HUES6 (cell line): Measurements from ENCODE around the gene IFITM2.
"Not testable (repeated sequence)": the region's sequence is repeated elsewhere in the genome, so short reads cannot be mapped to it uniquely, and the experiment has no call there.

Source experiments
- H3K27ac ChIP-seq: 2 replicates; pipeline ENCODE4 v1.7.0; 2013; ENCODE audit warnings: low read depth, mild to moderate bottlenecking, low read length, inconsistent platforms
- H3K27me3 ChIP-seq: 2 replicates; pipeline ENCODE4 v1.6.1; 2013; ENCODE audit warnings: low read length; ENCODE audit not compliant: control insufficient read depth, insufficient read depth
- H3K36me3 ChIP-seq: 2 replicates; pipeline ENCODE4 v1.6.1; 2013; ENCODE audit warnings: low read length; ENCODE audit not compliant: control insufficient read depth, insufficient read depth
- H3K4me1 ChIP-seq: 2 replicates; pipeline ENCODE4 v1.6.1; 2013; ENCODE audit warnings: low read length; ENCODE audit not compliant: control insufficient read depth, insufficient read depth
- H3K4me3 ChIP-seq: 2 replicates; pipeline ENCODE4 v1.5.1; 2013; ENCODE audit warnings: low read depth, low read length
- H3K9ac ChIP-seq: one replicate; pipeline ENCODE4 v1.6.1; 2013; ENCODE audit warnings: mild to moderate bottlenecking, low read length
- H3K9me3 ChIP-seq: 2 replicates; pipeline ENCODE4 v1.6.1; 2013; ENCODE audit warnings: low read depth, low read length; ENCODE audit not compliant: control insufficient read depth, insufficient read depth

Gene IFITM2

GRCh38 chr11:331358-332060 lies 23.9 kb downstream of the IFITM2 start:
- Histone ChIP-seq H3K9ac (no peak overlapping the region), H3K36me3 (0 out of 2 replicates have a peak, but pooled peaks cover 5% of the 10 kb centered on the region), H3K4me3 (no peak overlapping the region), H3K27ac (no peak overlapping the region), H3K4me1 (peaks cover 28% of the 10 kb centered on the region), H3K27me3 (no peaks in the 10 kb centered on the region), H3K9me3 (peaks cover 12% of the 10 kb centered on the region)

DNA sequence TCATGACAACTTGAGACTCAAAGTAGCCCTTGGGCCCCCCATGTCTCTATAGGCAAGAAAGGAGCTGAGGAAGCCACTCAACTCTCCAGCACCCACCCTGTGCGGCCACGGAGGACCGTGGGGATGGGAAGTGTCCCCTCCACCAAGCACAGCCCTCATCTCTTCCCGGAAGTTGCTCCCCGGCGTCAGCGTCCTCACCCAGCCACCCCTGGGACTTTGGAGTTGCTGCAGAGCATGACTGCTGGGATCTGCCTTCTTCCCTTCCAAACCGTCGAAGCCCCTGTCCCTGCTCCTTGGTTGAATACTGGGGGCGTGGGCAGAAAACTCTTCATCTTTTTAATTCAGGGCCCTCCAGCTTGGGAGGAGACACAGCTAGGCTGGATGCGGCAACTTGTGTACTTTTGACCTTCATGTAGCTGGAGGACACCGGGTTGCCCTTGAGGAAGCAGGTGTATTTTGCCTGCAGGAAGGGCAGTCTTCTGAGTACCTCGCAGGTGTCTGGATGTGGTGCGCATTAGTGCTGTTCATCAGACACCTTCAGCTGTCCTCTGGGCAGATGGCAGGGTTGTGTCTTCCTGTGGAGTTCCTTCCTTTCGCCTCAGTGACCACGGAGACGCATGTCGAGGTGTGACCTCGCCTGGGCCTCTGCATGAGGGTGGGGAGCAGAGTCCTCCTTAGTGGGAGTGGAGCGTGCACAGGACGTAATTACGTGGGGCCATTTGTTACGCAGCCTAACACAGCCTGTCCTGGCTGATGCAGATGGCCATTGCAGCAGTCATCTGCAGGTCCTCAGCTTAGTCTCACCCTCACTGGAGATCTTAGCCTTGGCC lies 25.2 kb downstream of the IFITM2 start:
- H3K4me3 ChIP-seq = no peak overlapping the region; the same call in 1 of the 2 replicates
- peak overlapping the region; percentile 67; the same call in 1 of the 2 replicates for H3K27ac ChIP-seq
- no peaks in the 10 kb centered on the region for H3K27me3 ChIP-seq
- H3K9me3 ChIP-seq = peaks cover 12% of the 10 kb centered on the region
- 0 out of 2 replicates have a peak, but pooled peaks cover 5% of the 10 kb centered on the region for H3K36me3 ChIP-seq
- no peak overlapping the region for H3K9ac ChIP-seq
- H3K4me1 ChIP-seq = peaks cover 31% of the 10 kb centered on the region

DNA sequence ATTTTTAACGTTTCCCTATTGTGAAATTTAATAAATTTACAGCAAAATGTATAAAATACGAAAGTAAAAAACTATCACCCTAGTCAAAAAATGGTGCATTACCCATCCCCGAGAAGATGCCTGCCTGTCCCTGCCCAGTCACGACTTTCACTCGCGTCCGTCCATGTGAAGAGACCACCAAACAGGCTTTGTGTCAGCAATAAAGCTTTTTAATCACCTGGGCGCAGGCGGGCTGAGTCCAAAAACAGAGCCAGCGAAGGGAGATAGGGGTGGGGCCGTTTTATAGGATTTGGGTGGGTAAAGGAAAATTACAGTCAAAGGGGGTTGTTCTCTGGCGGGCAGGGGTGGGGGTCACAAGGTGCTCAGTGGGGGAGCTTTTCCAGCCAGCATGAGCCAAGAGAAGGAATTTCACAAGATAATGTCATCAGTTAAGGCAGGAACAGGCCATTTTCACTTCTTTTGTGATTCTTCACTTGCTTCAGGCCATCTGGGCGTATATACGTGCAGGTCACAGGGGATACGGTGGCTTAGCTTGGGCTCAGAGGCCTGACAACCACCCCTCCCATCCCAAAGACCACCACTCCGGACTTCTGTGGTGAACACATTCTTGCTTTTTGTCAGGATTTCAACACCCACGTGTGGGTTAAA lies 26.1 kb downstream of the IFITM2 start:
- H3K27me3 ChIP-seq, H3K36me3 ChIP-seq: not testable (repeated sequence)
- Histone ChIP-seq H3K4me3 (peak overlapping the region; percentile 46; the same call in 1 of the 2 replicates), H3K27ac (peak overlapping the region; percentile 78), H3K9me3 (peaks cover 12% of the 10 kb centered on the region), H3K9ac (peak overlapping the region; percentile 76), H3K4me1 (peaks cover 31% of the 10 kb centered on the region)

DNA sequence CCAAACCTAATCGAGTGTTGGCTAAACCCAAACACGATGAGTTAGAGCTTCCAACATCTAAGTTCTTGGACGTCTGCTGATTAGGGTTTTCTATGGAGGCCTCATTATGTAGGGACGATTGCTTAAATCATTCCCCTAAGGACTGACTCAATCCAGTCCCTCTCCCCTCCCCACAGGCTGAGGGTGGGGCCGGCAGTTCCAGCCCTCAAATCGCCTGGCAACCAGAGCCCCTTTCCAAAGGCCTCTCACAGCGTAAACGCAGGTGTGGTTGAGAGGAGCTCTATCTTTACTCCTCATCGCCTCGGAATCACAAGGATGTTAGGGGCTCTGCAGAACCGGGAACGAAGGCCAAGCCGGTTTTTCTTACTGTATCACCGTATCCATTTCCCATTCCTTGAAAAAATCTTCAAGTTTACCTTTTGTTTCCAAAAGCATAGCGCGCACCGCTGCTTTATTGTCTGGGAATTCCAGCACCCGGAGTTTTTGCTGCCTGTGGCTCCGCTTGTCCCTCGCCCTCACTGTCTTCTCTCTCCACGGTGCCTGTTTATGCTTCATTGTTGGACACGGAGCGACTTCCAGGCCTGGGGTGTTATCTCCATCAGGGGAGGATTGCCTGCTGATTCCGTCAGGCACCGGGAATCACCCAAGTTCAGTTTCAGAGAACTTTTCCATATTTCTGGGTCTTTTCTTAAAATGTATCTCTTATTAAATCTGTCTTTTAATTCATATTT lies 26.8 kb downstream of the IFITM2 start:
- Histone ChIP-seq H3K9me3 (peaks cover 12% of the 10 kb centered on the region), H3K4me1 (peaks cover 31% of the 10 kb centered on the region), H3K9ac (peak overlapping the region; percentile 76), H3K4me3 (peak overlapping the region; percentile 46), H3K27me3 (no peaks in the 10 kb centered on the region), H3K36me3 (0 out of 2 replicates have a peak, but pooled peaks cover 5% of the 10 kb centered on the region), H3K27ac (peak overlapping the region; percentile 78)

GRCh38 chr11:335779-336658 lies 28.4 kb downstream of the IFITM2 start:
- peak overlapping the region; percentile 61; the same call in 1 of the 2 replicates for H3K27ac ChIP-seq
- 0 out of 2 replicates have a peak, but pooled peaks cover 5% of the 10 kb centered on the region for H3K36me3 ChIP-seq
- H3K4me3 ChIP-seq = no peak overlapping the region
- no peaks in the 10 kb centered on the region for H3K27me3 ChIP-seq
- H3K9ac ChIP-seq = peak overlapping the region; percentile 65
- H3K9me3 ChIP-seq = peaks cover 12% of the 10 kb centered on the region
- peaks cover 38% of the 10 kb centered on the region for H3K4me1 ChIP-seq

GRCh38 chr11:336659-337198 lies 29.1 kb downstream of the IFITM2 start:
- Histone ChIP-seq H3K9ac (peak overlapping the region; percentile 65), H3K27ac (peak overlapping the region; percentile 61; the same call in 1 of the 2 replicates), H3K4me1 (peaks cover 44% of the 10 kb centered on the region), H3K4me3 (no peak overlapping the region), H3K27me3 (no peaks in the 10 kb centered on the region), H3K9me3 (peaks cover 11% of the 10 kb centered on the region), H3K36me3 (0 out of 2 replicates have a peak, but pooled peaks cover 5% of the 10 kb centered on the region)

DNA sequence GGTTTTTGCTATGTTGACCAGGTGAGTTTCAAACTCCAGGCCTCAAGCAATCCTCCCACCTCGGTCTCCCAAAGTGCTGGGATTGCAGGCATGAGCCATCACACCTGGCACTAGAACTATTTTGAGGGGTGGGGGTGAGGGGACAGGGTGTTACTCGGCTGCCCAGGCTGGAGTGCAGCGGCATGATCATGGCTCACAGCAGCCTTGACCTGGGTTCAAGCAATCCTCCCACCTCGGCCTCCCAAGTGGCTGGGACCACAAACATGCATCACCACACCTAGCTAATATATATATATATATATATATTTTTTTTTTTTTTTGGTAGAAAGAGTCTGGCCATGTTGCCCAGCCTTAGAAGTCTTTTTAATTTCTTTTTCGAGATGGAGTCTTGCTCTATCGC lies 30.1 kb downstream of the IFITM2 start:
- H3K36me3 ChIP-seq = 0 out of 2 replicates have a peak, but pooled peaks cover 5% of the 10 kb centered on the region
- H3K4me3 ChIP-seq = no peak overlapping the region
- no peak overlapping the region for H3K27ac ChIP-seq
- H3K4me1 ChIP-seq = peaks cover 53% of the 10 kb centered on the region
- peaks cover 7% of the 10 kb centered on the region for H3K9me3 ChIP-seq
- H3K9ac ChIP-seq = no peak overlapping the region
- no peaks in the 10 kb centered on the region for H3K27me3 ChIP-seq

- H3K4me3 ChIP-seq = no peak overlapping the region
- no peaks in the 10 kb centered on the region for H3K27me3 ChIP-seq
- peak overlapping the region; percentile 91 for H3K27ac ChIP-seq
- no peaks in the 10 kb centered on the region for H3K36me3 ChIP-seq
- peak overlapping the region; percentile 61 for H3K9ac ChIP-seq
- 0 out of 2 replicates have a peak, but pooled peaks cover 4% of the 10 kb centered on the region for H3K9me3 ChIP-seq
- H3K4me1 ChIP-seq = peaks cover 44% of the 10 kb centered on the region
Observed at GRCh38 chr11:339963-340362, 32.3 kb downstream of the IFITM2 start.

DNA sequence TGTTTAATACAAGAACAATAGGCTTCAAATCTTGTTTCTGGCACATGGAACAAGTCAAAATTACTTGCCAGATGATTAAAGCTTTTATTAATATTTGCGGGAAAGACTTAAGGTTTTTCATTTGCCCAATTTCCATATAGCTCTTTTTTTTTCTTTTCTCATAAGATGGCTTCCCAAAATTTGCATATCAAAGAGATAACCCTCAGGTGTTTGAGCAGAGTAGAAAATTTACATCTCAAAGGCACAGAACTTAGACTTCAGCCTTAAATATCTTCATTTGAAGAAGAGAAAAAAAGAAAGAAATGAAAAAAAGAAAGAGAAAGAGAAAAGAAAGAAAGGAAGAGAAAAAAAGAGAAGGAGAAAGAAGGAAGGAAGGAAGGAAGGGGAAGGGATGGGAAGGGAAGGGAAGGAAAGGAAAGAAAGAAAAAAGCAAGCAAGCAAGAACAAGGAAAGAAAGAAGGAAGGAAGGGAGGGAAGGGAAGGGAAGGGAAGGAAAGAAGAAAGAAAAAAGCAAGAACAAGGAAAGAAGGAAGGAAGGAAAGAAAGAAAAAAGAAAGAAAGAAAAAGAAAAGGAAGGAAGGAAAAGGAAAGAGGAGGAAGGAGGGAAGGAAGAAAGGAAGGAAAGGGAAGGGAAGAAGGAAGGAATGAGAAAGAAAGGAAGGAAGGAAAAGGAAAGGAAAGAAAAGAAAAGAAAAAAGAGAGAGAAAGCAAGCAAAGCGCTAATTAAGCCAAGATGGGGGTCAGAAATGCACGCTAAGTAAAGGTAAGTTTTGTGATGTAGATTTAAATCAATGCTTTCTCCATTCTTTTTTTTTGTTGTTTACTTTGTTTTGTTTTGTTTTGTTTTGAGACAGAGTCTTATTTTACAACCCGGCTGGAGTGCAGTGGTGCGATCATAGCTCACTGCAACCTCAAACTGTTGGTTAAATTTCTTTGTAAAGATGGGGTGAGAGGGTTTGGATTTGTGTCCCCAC lies 33.2 kb downstream of the IFITM2 start:
- peak overlapping the region; percentile 29 for H3K4me3 ChIP-seq
- peak overlapping the region; percentile 91 for H3K27ac ChIP-seq
- no peaks in the 10 kb centered on the region for H3K36me3 ChIP-seq
- peaks cover 38% of the 10 kb centered on the region for H3K4me1 ChIP-seq
- peaks cover 4% of the 10 kb centered on the region; the same call in 1 of the 2 replicates for H3K9me3 ChIP-seq
- peak overlapping the region; percentile 78 for H3K9ac ChIP-seq
- no peaks in the 10 kb centered on the region for H3K27me3 ChIP-seq
